Thymus (tissue), 11 donors: ENCODE results near the gene CRYGA. TPM values are rescaled to one million over a fixed set of nuclear protein-coding genes. Genes with fewer than 3 reads are reported as not detected.
"Not testable (repeated sequence)": the region's sequence is repeated elsewhere in the genome, so short reads cannot be mapped to it uniquely, and the experiment has no call there.

Experiments used
- DNase-seq, 9 donors: peaks; one replicate each; pipeline ENCODE4 v3.0.0-alpha.2; 2013; ENCODE audit warnings: low spot score in 9 of 9, low read depth in 6 of 9, missing footprints in 1 of 9
- H3K27ac ChIP-seq, 2 donors: one replicate each; pipeline ENCODE4 v1.5.1; 2013; ENCODE audit warnings: control low read depth in 1 of 2, low read depth in 1 of 2, low read length in 1 of 2, mild to moderate bottlenecking in 1 of 2, moderate library complexity in 1 of 2
- H3K27me3 ChIP-seq, 2 donors: one replicate each; pipeline ENCODE4 v1.5.1; 2013; ENCODE audit warnings: low read length in 1 of 2; ENCODE audit not compliant: control insufficient read depth in 2 of 2, insufficient read depth in 1 of 2
- H3K36me3 ChIP-seq, 2 donors: one replicate each; pipeline ENCODE4 v1.5.1; 2013; ENCODE audit warnings: low read length in 1 of 2, mild to moderate bottlenecking in 1 of 2, moderate library complexity in 1 of 2; ENCODE audit not compliant: control insufficient read depth in 2 of 2, insufficient read depth in 2 of 2
- H3K4me1 ChIP-seq, 2 donors: one replicate each; pipeline ENCODE4 v1.5.1; 2013; ENCODE audit warnings: low read length in 2 of 2; ENCODE audit not compliant: control insufficient read depth in 2 of 2, insufficient read depth in 2 of 2
- H3K4me3 ChIP-seq, 2 donors: one replicate each; pipeline ENCODE4 v1.5.1; 2013; ENCODE audit warnings: low read length in 2 of 2, control low read depth in 1 of 2, mild to moderate bottlenecking in 1 of 2
- H3K9me3 ChIP-seq, 2 donors: one replicate each; pipeline ENCODE4 v1.5.1; 2013; ENCODE audit warnings: low read length in 1 of 2, mild to moderate bottlenecking in 1 of 2; ENCODE audit not compliant: control insufficient read depth in 2 of 2, insufficient read depth in 1 of 2
- WGBS: extraction: QIAGEN DNeasy Blood & Tissue Kit; methylation state at CpG from one replicate; pipeline ENCODE4 v1.1.7; 2013; 5-methylcytosine and 5-hydroxymethylcytosine counted together
- polyA plus RNA-seq: library from polyadenylated mRNA; stranded (reverse); fragments of 200-250 nt; gene quantifications from one replicate; pipeline ENCODE4 v1.2.3, GENCODE V29; 2013
- total RNA-seq: library from RNA; stranded (reverse); fragments of 120-200 nt; gene quantifications from one replicate; pipeline ENCODE4 v1.2.4, GENCODE V29; 2013
- donor health status: healthy.

CRYGA gene
- total and polyA plus RNA-seq, 2 donors: 0.09 to 0.11 TPM

- peak in 3 of 9 donors; percentile 8 to 40 (median 17) for DNase-seq
- no peaks in the 10 kb centered on the region for H3K36me3 ChIP-seq
Observed at GRCh38 chr2:208134928-208135586, 28.3 kb downstream of the CRYGA start.

GRCh38 chr2:208130712-208131110, 32.7 kb downstream of the CRYGA start:
- 97% methylated on average over 6 of the region's 6 CpGs for WGBS
- peaks cover 0 to 3% of the 10 kb centered on the region in 2 donors for H3K27me3 ChIP-seq
- DNase-seq: no peak
- peaks cover 3 to 12% of the 10 kb centered on the region in 2 donors for H3K4me1 ChIP-seq
- H3K36me3 ChIP-seq: no peaks in the 10 kb centered on the region
- no peak overlapping the region for H3K4me3 ChIP-seq
- no peak overlapping the region for H3K27ac ChIP-seq
- no peaks in the 10 kb centered on the region for H3K9me3 ChIP-seq

More at GRCh38 chr2:208134928-208135586, 28.3 kb downstream of the CRYGA start:
- Histone ChIP-seq H3K27me3 (no peaks in the 10 kb centered on the region), H3K4me3 (no peak overlapping the region), H3K27ac (no peak overlapping the region), H3K9me3 (peaks cover 0 to 14% of the 10 kb centered on the region in 2 donors), H3K4me1 (peaks cover 3 to 14% of the 10 kb centered on the region in 2 donors)
- WGBS: 24% methylated on average over 8 of the region's 8 CpGs

- H3K27ac ChIP-seq: no peak within 1 kb of the TSS
- H3K36me3 ChIP-seq: no peaks in the 10 kb centered on the region
- H3K4me3 ChIP-seq: no peak within 1 kb of the TSS
- DNase-seq: no peak
- peaks cover 3 to 4% of the 10 kb centered on the region in 2 donors for H3K27me3 ChIP-seq
- H3K9me3 ChIP-seq: no peaks in the 10 kb centered on the region
- peaks cover 0 to 5% of the 10 kb centered on the region in 2 donors for H3K4me1 ChIP-seq
- 88% methylated on average over 19 of the region's 19 CpGs for WGBS
Observed at GRCh38 chr2:208129744-208130711, 33.4 kb downstream of the CRYGA start, which contains the start of gene CRYGC. Gene CRYGC (minus strand): TSS chr2:208129828. CDS start chr2:208129792, 36 bp downstream.

DNA sequence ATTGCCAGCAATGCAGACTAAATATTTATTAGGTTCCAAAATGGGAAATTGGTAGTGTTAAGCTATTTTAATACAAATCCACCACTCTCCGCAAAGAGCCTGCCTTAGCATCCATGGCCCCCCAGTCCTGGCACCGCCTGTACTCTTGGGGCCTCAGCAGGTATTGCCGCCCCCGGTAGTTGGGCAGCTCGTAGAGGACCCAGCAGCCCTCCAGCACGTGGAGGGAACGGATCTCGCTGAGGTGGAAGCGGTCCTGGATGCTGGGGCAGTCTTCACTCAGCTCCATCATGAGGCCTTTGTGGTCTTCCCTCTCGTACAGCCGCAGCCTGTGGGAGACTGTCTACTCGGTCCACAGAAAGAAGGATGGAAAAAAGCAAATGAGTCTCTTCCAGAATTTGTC, 35.3 kb downstream of the CRYGA start:
- Histone ChIP-seq H3K27me3 (peaks cover 6 to 20% of the 10 kb centered on the region in 2 donors), H3K4me3 (no peak overlapping the region), H3K9me3 (no peaks in the 10 kb centered on the region), H3K27ac (no peak overlapping the region), H3K36me3 (no peaks in the 10 kb centered on the region), H3K4me1 (peaks cover 0 to 5% of the 10 kb centered on the region in 2 donors)
- DNase-seq: no peak
- 97% methylated on average over 12 of the region's 12 CpGs for WGBS

- WGBS: 98% methylated on average over 4 of the region's 4 CpGs
- Histone ChIP-seq H3K9me3 (no peaks in the 10 kb centered on the region), H3K4me1 (peaks cover 0 to 5% of the 10 kb centered on the region in 2 donors), H3K36me3 (no peaks in the 10 kb centered on the region), H3K27me3 (peaks cover 6 to 20% of the 10 kb centered on the region in 2 donors), H3K27ac (no peak overlapping the region), H3K4me3 (no peak overlapping the region)
- DNase-seq: no peak
Observed at GRCh38 chr2:208127090-208127489, 36.3 kb downstream of the CRYGA start.

DNA sequence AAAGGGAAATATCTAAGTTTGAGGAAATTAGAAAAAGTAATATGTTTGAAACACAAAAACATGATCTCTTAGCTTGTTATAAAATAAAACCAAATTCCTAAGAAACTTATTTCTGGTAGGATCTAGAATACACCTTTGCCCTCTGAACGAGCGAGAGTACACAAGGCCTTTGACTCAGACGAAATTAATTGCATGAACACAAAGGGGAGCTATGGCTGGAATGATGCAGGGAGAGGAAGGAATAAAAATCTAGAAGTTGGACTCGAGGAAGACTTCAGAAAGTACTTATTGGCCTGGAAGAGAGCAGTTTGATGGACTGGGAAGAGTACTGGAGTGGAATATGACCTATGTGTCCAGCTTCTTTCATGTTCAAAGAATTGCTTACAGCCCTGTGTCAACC, 38.1 kb downstream of the CRYGA start:
- WGBS: 92% methylated on average over 4 of the region's 4 CpGs
- no peak overlapping the region for H3K27ac ChIP-seq
- H3K4me3 ChIP-seq: no peak overlapping the region

GRCh38 chr2:208124013-208124715, 39.2 kb downstream of the CRYGA start, which contains the start of gene CRYGD:
Gene CRYGD (minus strand): TSS chr2:208124524. CDS start chr2:208124473, 51 bp downstream.
- Histone ChIP-seq H3K4me3 (peak within 1 kb of the TSS in 1 of 2 donors; percentile 5), H3K27me3 (peaks cover 6 to 20% of the 10 kb centered on the region in 2 donors)
- H3K27ac ChIP-seq, DNase-seq, H3K36me3 ChIP-seq, H3K9me3 ChIP-seq, H3K4me1 ChIP-seq: not testable (repeated sequence)
- WGBS: 9% methylated on average over 46 of the region's 46 CpGs

More for the DNA sequence above, 38.1 kb downstream of the CRYGA start:
- no peaks in the 10 kb centered on the region for H3K9me3 ChIP-seq
- no peak for DNase-seq
- H3K36me3 ChIP-seq: no peaks in the 10 kb centered on the region
- peaks cover 6 to 20% of the 10 kb centered on the region in 2 donors for H3K27me3 ChIP-seq
- H3K4me1 ChIP-seq: peaks cover 0 to 5% of the 10 kb centered on the region in 2 donors

DNA sequence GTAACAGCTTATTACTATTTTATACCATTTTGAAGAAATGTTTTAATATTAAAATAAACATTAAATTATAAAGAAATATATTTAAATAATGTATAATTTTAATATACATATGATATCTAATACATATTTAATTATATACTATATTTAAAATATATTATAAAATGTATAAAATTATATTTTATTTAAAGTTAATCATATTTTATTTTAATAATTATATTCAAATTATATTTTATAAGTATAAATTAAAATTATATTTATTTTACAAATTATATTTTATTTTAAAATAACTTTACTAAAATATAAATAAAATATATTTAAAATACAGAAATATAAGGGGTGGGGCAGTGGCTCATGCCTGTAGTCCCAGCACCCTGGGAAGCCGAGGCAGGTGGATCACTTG, 41.1 kb downstream of the CRYGA start:
- H3K4me3 ChIP-seq: no peak overlapping the region
- H3K27ac ChIP-seq: no peak overlapping the region
- H3K9me3 ChIP-seq: no peaks in the 10 kb centered on the region
- peaks cover 6 to 20% of the 10 kb centered on the region in 2 donors for H3K27me3 ChIP-seq
- DNase-seq: no peak
- peaks cover 0 to 5% of the 10 kb centered on the region in 2 donors for H3K4me1 ChIP-seq
- no peaks in the 10 kb centered on the region for H3K36me3 ChIP-seq
- 97% methylated on average over 1 of the region's 1 CpG for WGBS
